ENCODE measurements around the gene SF3B2.

Gene SF3B2

GRCh38 chr11:66052664-66052982 lies 459 bp downstream of the SF3B2 start:
- H3K9me3 Mint-ChIP-seq, result no peaks in the 10 kb centered on the region
- peaks cover 43% of the 10 kb centered on the region for H3K36me3 Mint-ChIP-seq (ENCODE audit: low read depth)
- peaks cover 36% of the 10 kb centered on the region for H3K4me1 Mint-ChIP-seq (ENCODE audit: low read depth)

GRCh38 chr11:66055021-66055420 lies 2.9 kb downstream of the SF3B2 start:
- no peaks in the 10 kb centered on the region for H3K27me3 Mint-ChIP-seq
- H3K27ac Mint-ChIP-seq, result peak overlapping the region; percentile 42
- no peak overlapping the region for H3K4me3 Mint-ChIP-seq
- peaks cover 38% of the 10 kb centered on the region for H3K4me1 Mint-ChIP-seq (ENCODE audit: low read depth)
- peaks cover 64% of the 10 kb centered on the region for H3K36me3 Mint-ChIP-seq (ENCODE audit: low read depth)
- no peaks in the 10 kb centered on the region for H3K9me3 Mint-ChIP-seq

More at GRCh38 chr11:66052664-66052982, 459 bp downstream of the SF3B2 start:
- Mint-ChIP-seq H3K27me3 (peaks cover 3% of the 10 kb centered on the region), H3K4me3 (peak overlapping the region; percentile 99), H3K27ac (peak overlapping the region; percentile 98)

- Mint-ChIP-seq H3K27ac (no peak overlapping the region), H3K36me3 (ENCODE audit: low read depth) (peaks cover 77% of the 10 kb centered on the region), H3K27me3 (no peaks in the 10 kb centered on the region), H3K4me1 (ENCODE audit: low read depth) (peaks cover 42% of the 10 kb centered on the region), H3K9me3 (no peaks in the 10 kb centered on the region), H3K4me3 (no peak overlapping the region)
Measured at GRCh38 chr11:66056501-66056900, 4.3 kb downstream of the SF3B2 start.

- H3K27ac Mint-ChIP-seq, result peak overlapping the region; percentile 88
Measured at GRCh38 chr11:66059966-66060680, 8.0 kb downstream of the SF3B2 start.

GRCh38 chr11:66061268-66061667 lies 9.1 kb downstream of the SF3B2 start:
- Mint-ChIP-seq H3K9me3 (no peaks in the 10 kb centered on the region), H3K4me1 (ENCODE audit: low read depth) (peaks cover 47% of the 10 kb centered on the region), H3K4me3 (peak overlapping the region; percentile 27), H3K27ac (peak overlapping the region; percentile 88), H3K36me3 (ENCODE audit: low read depth) (peaks cover 88% of the 10 kb centered on the region), H3K27me3 (no peaks in the 10 kb centered on the region)

More at GRCh38 chr11:66059966-66060680, 8.0 kb downstream of the SF3B2 start:
- Mint-ChIP-seq H3K27me3 (no peaks in the 10 kb centered on the region), H3K9me3 (no peaks in the 10 kb centered on the region), H3K36me3 (ENCODE audit: low read depth) (peaks cover 88% of the 10 kb centered on the region), H3K4me1 (ENCODE audit: low read depth) (peaks cover 40% of the 10 kb centered on the region), H3K4me3 (no peak overlapping the region)

- H3K27me3 Mint-ChIP-seq, result no peaks in the 10 kb centered on the region
- peaks cover 59% of the 10 kb centered on the region for H3K4me1 Mint-ChIP-seq (ENCODE audit: low read depth)
- H3K4me3 Mint-ChIP-seq, result no peak overlapping the region
- peaks cover 89% of the 10 kb centered on the region for H3K36me3 Mint-ChIP-seq (ENCODE audit: low read depth)
- H3K27ac Mint-ChIP-seq, result peak overlapping the region; percentile 42
- no peaks in the 10 kb centered on the region for H3K9me3 Mint-ChIP-seq
Measured at GRCh38 chr11:66062408-66062807, 10.2 kb downstream of the SF3B2 start.

- Mint-ChIP-seq H3K4me1 (ENCODE audit: low read depth) (peaks cover 70% of the 10 kb centered on the region), H3K27ac (peak overlapping the region; percentile 50), H3K9me3 (no peaks in the 10 kb centered on the region), H3K36me3 (ENCODE audit: low read depth) (peaks cover 93% of the 10 kb centered on the region), H3K27me3 (no peaks in the 10 kb centered on the region), H3K4me3 (no peak overlapping the region)
Measured at GRCh38 chr11:66063900-66064299, 11.7 kb downstream of the SF3B2 start.

- Mint-ChIP-seq H3K27ac (no peak overlapping the region), H3K36me3 (ENCODE audit: low read depth) (peaks cover 91% of the 10 kb centered on the region), H3K4me3 (no peak overlapping the region), H3K4me1 (ENCODE audit: low read depth) (peaks cover 76% of the 10 kb centered on the region), H3K27me3 (no peaks in the 10 kb centered on the region), H3K9me3 (no peaks in the 10 kb centered on the region)
Measured at GRCh38 chr11:66064571-66064970, 12.4 kb downstream of the SF3B2 start.

GRCh38 chr11:66066751-66067150 lies 14.6 kb downstream of the SF3B2 start:
- Mint-ChIP-seq H3K4me1 (ENCODE audit: low read depth) (peaks cover 66% of the 10 kb centered on the region), H3K4me3 (no peak overlapping the region), H3K27me3 (no peaks in the 10 kb centered on the region), H3K9me3 (no peaks in the 10 kb centered on the region), H3K27ac (peak overlapping the region; percentile 95), H3K36me3 (ENCODE audit: low read depth) (peaks cover 70% of the 10 kb centered on the region)

- peaks cover 72% of the 10 kb centered on the region for H3K4me1 Mint-ChIP-seq (ENCODE audit: low read depth)
- H3K27me3 Mint-ChIP-seq, result no peaks in the 10 kb centered on the region
- peaks cover 72% of the 10 kb centered on the region for H3K36me3 Mint-ChIP-seq (ENCODE audit: low read depth)
- H3K4me3 Mint-ChIP-seq, result no peak overlapping the region
- H3K27ac Mint-ChIP-seq, result peak overlapping the region; percentile 95
- H3K9me3 Mint-ChIP-seq, result no peaks in the 10 kb centered on the region
Measured at GRCh38 chr11:66067640-66068039, 15.5 kb downstream of the SF3B2 start.

- no peaks in the 10 kb centered on the region for H3K27me3 Mint-ChIP-seq
- peak overlapping the region; percentile 73 for H3K4me3 Mint-ChIP-seq
- no peaks in the 10 kb centered on the region for H3K9me3 Mint-ChIP-seq
- peak overlapping the region; percentile 95 for H3K27ac Mint-ChIP-seq
- peaks cover 72% of the 10 kb centered on the region for H3K36me3 Mint-ChIP-seq (ENCODE audit: low read depth)
- peaks cover 76% of the 10 kb centered on the region for H3K4me1 Mint-ChIP-seq (ENCODE audit: low read depth)
Measured at GRCh38 chr11:66068154-66068821, 16.1 kb downstream of the SF3B2 start.

- peaks cover 71% of the 10 kb centered on the region for H3K36me3 Mint-ChIP-seq (ENCODE audit: low read depth)
- no peaks in the 10 kb centered on the region for H3K9me3 Mint-ChIP-seq
- no peaks in the 10 kb centered on the region for H3K27me3 Mint-ChIP-seq
- H3K4me1 Mint-ChIP-seq (ENCODE audit: low read depth), result peaks cover 71% of the 10 kb centered on the region
- peak overlapping the region; percentile 95 for H3K27ac Mint-ChIP-seq
- H3K4me3 Mint-ChIP-seq, result peak overlapping the region; percentile 73
Measured at GRCh38 chr11:66068923-66069714, 17.0 kb downstream of the SF3B2 start.

GRCh38 chr11:66069715-66070603 lies 17.8 kb downstream of the SF3B2 start, which contains the start of gene PACS1:
PACS1 (plus strand) TSS chr11:66070272; CDS start chr11:66070487, 215 bp downstream.
- Mint-ChIP-seq H3K4me1 (ENCODE audit: low read depth) (peaks cover 73% of the 10 kb centered on the region), H3K27ac (peak within 1 kb of the TSS; percentile 95), H3K27me3 (no peaks in the 10 kb centered on the region), H3K4me3 (peak within 1 kb of the TSS; percentile 90), H3K9me3 (no peaks in the 10 kb centered on the region), H3K36me3 (ENCODE audit: low read depth) (peaks cover 69% of the 10 kb centered on the region)

Data from stimulated activated naive CD8-positive, alpha-beta T cell treated with anti-CD3 and anti-CD28 coated beads, Interleukin-15, Interleukin-2, amounts not matched to agents 100 ng/mL and 50 ng/mL, for 24 hours (primary cell).